OCI-LY1 (cell line): Measurements from ENCODE around the gene BBX.

Experiments
- H2AFZ ChIP-seq: fragments of 200-600 bp; sonication (generic), shearing (Covaris generic); 2 replicates; pipeline ENCODE4 v1.6.0; 2014; ENCODE audit warnings: antibody characterized with exemption, mild to moderate bottlenecking, low read length
- H3F3A ChIP-seq: fragments of 200-600 bp; sonication (generic), shearing (Covaris generic); 2 replicates; pipeline ENCODE4 v1.6.0; 2014; ENCODE audit warnings: mild to moderate bottlenecking, antibody characterized with exemption, low read length, moderate library complexity; ENCODE audit not compliant: insufficient read depth
- H3K27ac ChIP-seq: fragments of 200-600 bp; sonication (generic); 2 replicates; pipeline ENCODE4 v1.5.1; 2014; ENCODE audit warnings: low read length, mixed run types, mild to moderate bottlenecking, low read depth; ENCODE audit not compliant: poor library complexity, severe bottlenecking
- H3K27me3 ChIP-seq: fragments of 200-600 bp; sonication (generic); 2 replicates; pipeline ENCODE4 v1.6.0; 2014; ENCODE audit warnings: antibody characterized with exemption, mild to moderate bottlenecking, low read length, moderate library complexity; ENCODE audit not compliant: insufficient read depth
- H3K36me3 ChIP-seq: fragments of 200-600 bp; sonication (generic); 2 replicates; pipeline ENCODE4 v1.6.1; 2014; ENCODE audit warnings: mild to moderate bottlenecking, antibody characterized with exemption, low read length, moderate library complexity, mixed read lengths; ENCODE audit not compliant: insufficient read depth
- H3K4me1 ChIP-seq: fragments of 200-600 bp; sonication (generic); 2 replicates; pipeline ENCODE4 v1.5.1; 2014; ENCODE audit warnings: mild to moderate bottlenecking, low read length, moderate library complexity; ENCODE audit not compliant: insufficient read depth, severe bottlenecking
- H3K4me2 ChIP-seq: fragments of 200-600 bp; sonication (generic), shearing (Covaris generic); 2 replicates; pipeline ENCODE4 v1.6.1; 2014; ENCODE audit warnings: low read length
- H3K4me3 ChIP-seq: fragments of 200-600 bp; sonication (generic); 2 replicates; pipeline ENCODE4 v1.5.1; 2014; ENCODE audit warnings: low read length, low read depth, mild to moderate bottlenecking, mixed read lengths; ENCODE audit not compliant: poor library complexity, severe bottlenecking
- H3K79me2 ChIP-seq: fragments of 200-600 bp; shearing (Covaris generic); 2 replicates; pipeline ENCODE4 v1.6.1; 2016; ENCODE audit warnings: mixed run types, low read length, mixed read lengths; ENCODE audit not compliant: insufficient read depth
- H3K9ac ChIP-seq: fragments of 200-600 bp; sonication (generic), shearing (Covaris generic); 2 replicates; pipeline ENCODE4 v1.6.1; 2014; ENCODE audit warnings: mild to moderate bottlenecking, low read length, mixed read lengths
- H3K9me2 ChIP-seq: fragments of 200-600 bp; sonication (generic), shearing (Covaris generic); 2 replicates; pipeline ENCODE4 v1.6.1; 2014; ENCODE audit warnings: low read depth, mild to moderate bottlenecking, low read length, mixed read lengths
- H3K9me3 ChIP-seq: fragments of 200-600 bp; shearing (Covaris generic); 2 replicates; pipeline ENCODE4 v1.6.1; 2014; ENCODE audit warnings: low read length, mixed read lengths
- H4K20me1 ChIP-seq: fragments of 200-600 bp; sonication (generic), shearing (Covaris generic); 2 replicates; pipeline ENCODE4 v1.6.0; 2016; ENCODE audit warnings: mild to moderate bottlenecking, low read length; ENCODE audit not compliant: insufficient read depth
- EZH2 ChIP-seq: fragments of 200-600 bp; sonication (generic), shearing (Covaris generic); IDR thresholded peaks from 2 replicates; pipeline ENCODE4 v1.8.0; 2017; ENCODE audit warnings: borderline replicate concordance, mixed run types, mild to moderate bottlenecking, antibody characterized with exemption, low read length, moderate library complexity, mixed read lengths
- TF ChIP-seq, protein P1 (sequence below): fragments of 200-600 bp; sonication (generic), shearing (Covaris generic); IDR thresholded peaks from 2 replicates; pipeline ENCODE4 v1.5.1; 2017; ENCODE audit warnings: mild to moderate bottlenecking, antibody characterized with exemption, low read length, moderate library complexity, mixed read lengths

Gene BBX

DNA sequence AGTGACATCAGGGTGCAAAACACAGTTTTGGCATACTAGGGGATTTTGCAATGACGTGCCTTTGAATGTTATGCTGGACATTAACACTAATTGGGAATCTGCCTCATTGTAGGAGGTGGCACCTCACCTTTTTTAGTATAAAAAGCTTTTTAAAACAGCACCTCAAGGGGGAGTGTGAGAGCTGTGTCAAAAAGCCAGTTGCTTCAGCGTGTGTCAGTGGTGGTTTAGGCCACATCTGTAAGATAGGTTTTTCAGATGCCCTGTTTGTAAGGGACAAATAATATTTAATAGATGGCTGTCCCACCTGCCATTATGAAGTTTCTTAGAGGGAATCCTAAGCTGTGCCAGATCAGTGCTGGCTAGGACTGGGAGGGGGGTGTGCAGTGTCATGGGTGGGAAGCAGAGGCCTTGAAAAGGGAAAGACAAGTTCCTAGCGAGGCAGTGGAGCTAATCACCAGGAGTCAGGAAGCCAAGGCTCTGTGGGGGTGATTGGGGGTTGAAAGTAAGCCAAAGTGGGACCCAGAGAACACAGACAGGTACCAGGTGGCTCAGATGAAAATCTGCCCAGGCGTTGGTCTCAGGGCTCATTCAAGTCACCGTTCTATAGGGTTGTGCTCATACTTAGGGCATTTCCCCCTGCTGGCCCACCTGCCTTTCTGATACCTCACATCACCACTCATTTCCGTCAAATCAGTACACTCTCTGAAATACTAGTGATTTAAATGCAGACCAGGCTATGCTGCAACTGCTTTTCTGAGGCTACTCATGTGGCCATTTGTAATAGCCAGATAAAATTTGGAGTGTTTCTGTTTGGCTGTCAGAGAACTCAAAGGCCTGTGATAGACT lies 120.5 kb downstream of the BBX start:
- Histone ChIP-seq H4K20me1 (no peaks in the 10 kb centered on the region), H2AFZ (no peak overlapping the region), H3K27ac (peak overlapping the region; percentile 73), H3K4me3 (peak overlapping the region; percentile 12), H3K4me1 (peaks cover 31% of the 10 kb centered on the region), H3K36me3 (peaks cover 13% of the 10 kb centered on the region; the same call in 1 of the 2 replicates), H3K9ac (peak overlapping the region; percentile 47; the same call in 1 of the 2 replicates), H3K79me2 (no peaks in the 10 kb centered on the region), H3K4me2 (peak overlapping the region; percentile 50), H3K27me3 (no peaks in the 10 kb centered on the region), H3K9me2 (no peaks in the 10 kb centered on the region), H3K9me3 (no peaks in the 10 kb centered on the region), H3F3A (no peaks in the 10 kb centered on the region)
- no peak for TF ChIP-seq EZH2
- TF ChIP-seq, protein P1, sequence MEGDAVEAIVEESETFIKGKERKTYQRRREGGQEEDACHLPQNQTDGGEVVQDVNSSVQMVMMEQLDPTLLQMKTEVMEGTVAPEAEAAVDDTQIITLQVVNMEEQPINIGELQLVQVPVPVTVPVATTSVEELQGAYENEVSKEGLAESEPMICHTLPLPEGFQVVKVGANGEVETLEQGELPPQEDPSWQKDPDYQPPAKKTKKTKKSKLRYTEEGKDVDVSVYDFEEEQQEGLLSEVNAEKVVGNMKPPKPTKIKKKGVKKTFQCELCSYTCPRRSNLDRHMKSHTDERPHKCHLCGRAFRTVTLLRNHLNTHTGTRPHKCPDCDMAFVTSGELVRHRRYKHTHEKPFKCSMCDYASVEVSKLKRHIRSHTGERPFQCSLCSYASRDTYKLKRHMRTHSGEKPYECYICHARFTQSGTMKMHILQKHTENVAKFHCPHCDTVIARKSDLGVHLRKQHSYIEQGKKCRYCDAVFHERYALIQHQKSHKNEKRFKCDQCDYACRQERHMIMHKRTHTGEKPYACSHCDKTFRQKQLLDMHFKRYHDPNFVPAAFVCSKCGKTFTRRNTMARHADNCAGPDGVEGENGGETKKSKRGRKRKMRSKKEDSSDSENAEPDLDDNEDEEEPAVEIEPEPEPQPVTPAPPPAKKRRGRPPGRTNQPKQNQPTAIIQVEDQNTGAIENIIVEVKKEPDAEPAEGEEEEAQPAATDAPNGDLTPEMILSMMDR, result peak; percentile 46

DNA sequence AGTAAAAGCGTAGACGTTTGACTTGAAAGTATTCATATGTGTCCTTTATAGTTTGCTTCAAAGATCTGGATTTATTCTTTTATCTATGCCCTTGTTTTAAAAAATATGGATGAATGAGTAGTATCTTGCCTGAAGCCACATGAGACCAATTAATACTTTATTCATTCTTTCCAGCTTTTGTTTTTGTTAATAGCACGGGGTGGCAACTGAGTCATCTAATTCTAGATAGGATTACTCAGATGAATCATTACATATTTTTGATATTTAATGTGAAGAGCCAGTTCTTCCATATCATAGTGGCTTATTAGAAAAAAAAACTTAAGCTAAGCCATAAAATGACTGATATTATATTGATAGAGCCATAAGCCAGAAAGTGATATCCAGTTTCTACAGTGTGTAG lies 121.9 kb downstream of the BBX start:
- TF ChIP-seq, protein P1, result no peak
- TF ChIP-seq EZH2, result no peak
- H3K27me3 ChIP-seq, result no peaks in the 10 kb centered on the region
- peaks cover 23% of the 10 kb centered on the region; the same call in 1 of the 2 replicates for H3K36me3 ChIP-seq
- H3K4me3 ChIP-seq, result no peak overlapping the region
- no peaks in the 10 kb centered on the region for H3K9me2 ChIP-seq
- no peak overlapping the region for H3K27ac ChIP-seq
- H3K4me2 ChIP-seq, result no peak overlapping the region
- no peak overlapping the region for H3K9ac ChIP-seq
- peaks cover 31% of the 10 kb centered on the region for H3K4me1 ChIP-seq
- no peaks in the 10 kb centered on the region for H3K79me2 ChIP-seq
- H3F3A ChIP-seq, result no peaks in the 10 kb centered on the region
- no peak overlapping the region for H2AFZ ChIP-seq
- H3K9me3 ChIP-seq, result no peaks in the 10 kb centered on the region
- no peaks in the 10 kb centered on the region for H4K20me1 ChIP-seq

DNA sequence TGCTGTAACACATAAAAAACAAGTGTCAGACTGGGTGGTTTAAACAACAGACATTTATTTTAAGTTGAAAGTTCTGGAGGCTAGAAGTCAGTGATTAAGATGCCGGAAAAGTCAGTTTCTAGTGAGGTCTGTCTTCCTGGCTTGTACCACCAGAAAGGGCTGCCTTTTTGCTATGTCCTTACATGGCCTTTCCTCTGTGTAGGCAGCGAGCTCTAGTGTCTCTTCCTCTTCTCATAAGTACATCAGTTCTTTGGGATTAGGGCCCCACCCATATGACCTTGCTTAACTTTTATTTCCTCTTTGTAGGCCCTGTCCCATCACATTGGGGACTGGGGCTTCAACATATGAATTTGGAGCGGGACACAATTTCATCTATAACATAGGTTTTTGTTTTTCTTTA lies 128.0 kb downstream of the BBX start:
- TF ChIP-seq, protein P1, result no peak
- H3K9me2 ChIP-seq, result no peaks in the 10 kb centered on the region
- peaks cover 23% of the 10 kb centered on the region; the same call in 1 of the 2 replicates for H3K36me3 ChIP-seq
- no peaks in the 10 kb centered on the region for H3F3A ChIP-seq
- no peak overlapping the region for H3K4me3 ChIP-seq
- no peak overlapping the region for H3K4me2 ChIP-seq
- H3K9ac ChIP-seq, result no peak overlapping the region
- no peaks in the 10 kb centered on the region for H3K9me3 ChIP-seq
- H4K20me1 ChIP-seq, result no peaks in the 10 kb centered on the region
- H3K27me3 ChIP-seq, result no peaks in the 10 kb centered on the region
- H3K79me2 ChIP-seq, result peaks cover 4% of the 10 kb centered on the region; the same call in 1 of the 2 replicates
- H3K27ac ChIP-seq, result no peak overlapping the region
- peaks cover 12% of the 10 kb centered on the region for H3K4me1 ChIP-seq
- no peak overlapping the region for H2AFZ ChIP-seq
